ENCODE data around the gene PIGV. TPM values are rescaled to one million over a fixed set of nuclear protein-coding genes. Genes with fewer than 3 reads are reported as not detected.
"Not testable (repeated sequence)": the region's sequence is repeated elsewhere in the genome, so short reads cannot be mapped to it uniquely, and the experiment has no call there.

Gene PIGV
- total and polyA plus RNA-seq, 5 donors from 2014 or later: 8.3 to 13.2 (median 9.1) TPM

- H3K27me3 ChIP-seq (ENCODE audit: control insufficient read depth, insufficient read depth, low read length); H3K9me3 ChIP-seq (ENCODE audit: control insufficient read depth in 2 of 2, low read length in 2 of 2); H3K27ac ChIP-seq (ENCODE audit: insufficient read depth, low read length, poor library complexity, severe bottlenecking); H3K9me3 Mint-ChIP-seq; H3K4me3 ChIP-seq (ENCODE audit: low read depth, low read length); H3K27me3 Mint-ChIP-seq; ATAC-seq (ENCODE audit: low read depth in 2 of 2); DNase-seq: not testable (repeated sequence)
- Mint-ChIP-seq H3K4me1 (peaks cover 6 to 54% (median 34%) of the 10 kb centered on the region in 4 donors), H3K27ac (peak overlapping the region; percentile 46 to 89 (median 82)), H3K4me3 (peak overlapping the region in 1 of 4 donors; percentile 63), H3K36me3 (peaks cover 22% of the 10 kb centered on the region)
- peaks cover 47% of the 10 kb centered on the region for H3K36me3 ChIP-seq (ENCODE audit: control insufficient read depth, insufficient read depth, low read length)
- peaks cover 43% of the 10 kb centered on the region for H3K4me1 ChIP-seq (ENCODE audit: control insufficient read depth, insufficient read depth, low read length, poor library complexity, severe bottlenecking)
Measured at GRCh38 chr1:26837665-26838064, 49.9 kb downstream of the PIGV start.

- DNase-seq (peak; percentile 36 to 59 (median 49)), ATAC-seq (ENCODE audit: low read depth in 2 of 2) (peak; percentile 80 to 81)
- peaks cover 33% of the 10 kb centered on the region for H3K4me1 ChIP-seq (ENCODE audit: control insufficient read depth, insufficient read depth, low read length, poor library complexity, severe bottlenecking)
- no peaks in the 10 kb centered on the region for H3K27me3 ChIP-seq (ENCODE audit: control insufficient read depth, insufficient read depth, low read length)
- peaks cover 51% of the 10 kb centered on the region for H3K36me3 ChIP-seq (ENCODE audit: control insufficient read depth, insufficient read depth, low read length)
- Mint-ChIP-seq H3K36me3 (peaks cover 19% of the 10 kb centered on the region), H3K9me3 (no peaks in the 10 kb centered on the region), H3K4me3 (peak overlapping the region in 2 of 4 donors; percentile 31 to 67), H3K27me3 (no peaks in the 10 kb centered on the region), H3K27ac (peak overlapping the region; percentile 82 to 93 (median 89)), H3K4me1 (peaks cover 6 to 45% (median 25%) of the 10 kb centered on the region in 4 donors)
- peak overlapping the region; percentile 42 for H3K4me3 ChIP-seq (ENCODE audit: low read depth, low read length)
- H3K27ac ChIP-seq (ENCODE audit: insufficient read depth, low read length, poor library complexity, severe bottlenecking): peak overlapping the region; percentile 83
- H3K9me3 ChIP-seq (ENCODE audit: control insufficient read depth in 2 of 2, low read length in 2 of 2): no peaks in the 10 kb centered on the region
Measured at GRCh38 chr1:26838474-26839338, 51.0 kb downstream of the PIGV start.

- no peak for ATAC-seq (ENCODE audit: low read depth in 2 of 2)
- Mint-ChIP-seq H3K27ac (peak overlapping the region; percentile 82 to 93 (median 89)), H3K4me3 (no peak overlapping the region), H3K9me3 (no peaks in the 10 kb centered on the region), H3K36me3 (peaks cover 21% of the 10 kb centered on the region), H3K4me1 (peaks cover 6 to 40% (median 26%) of the 10 kb centered on the region in 4 donors), H3K27me3 (no peaks in the 10 kb centered on the region)
- Histone ChIP-seq H3K36me3 (ENCODE audit: control insufficient read depth, insufficient read depth, low read length) (peaks cover 51% of the 10 kb centered on the region), H3K4me1 (ENCODE audit: control insufficient read depth, insufficient read depth, low read length, poor library complexity, severe bottlenecking) (peaks cover 27% of the 10 kb centered on the region), H3K27me3 (ENCODE audit: control insufficient read depth, insufficient read depth, low read length) (no peaks in the 10 kb centered on the region), H3K4me3 (ENCODE audit: low read depth, low read length) (peak overlapping the region; percentile 13), H3K9me3 (ENCODE audit: control insufficient read depth in 2 of 2, low read length in 2 of 2) (no peaks in the 10 kb centered on the region), H3K27ac (ENCODE audit: insufficient read depth, low read length, poor library complexity, severe bottlenecking) (peak overlapping the region; percentile 83)
- no peak for DNase-seq
Measured at GRCh38 chr1:26839339-26839722, 51.6 kb downstream of the PIGV start.

GRCh38 chr1:26839779-26840178 is 52.0 kb downstream of the PIGV start:
- ATAC-seq (ENCODE audit: low read depth in 2 of 2): no peak
- Mint-ChIP-seq H3K4me1 (peaks cover 6 to 37% (median 25%) of the 10 kb centered on the region in 4 donors), H3K4me3 (no peak overlapping the region), H3K36me3 (peaks cover 21% of the 10 kb centered on the region), H3K9me3 (no peaks in the 10 kb centered on the region), H3K27me3 (no peaks in the 10 kb centered on the region), H3K27ac (peak overlapping the region in 1 of 3 donors; percentile 89)
- Histone ChIP-seq H3K4me3 (ENCODE audit: low read depth, low read length) (no peak overlapping the region), H3K4me1 (ENCODE audit: control insufficient read depth, insufficient read depth, low read length, poor library complexity, severe bottlenecking) (peaks cover 25% of the 10 kb centered on the region), H3K36me3 (ENCODE audit: control insufficient read depth, insufficient read depth, low read length) (peaks cover 47% of the 10 kb centered on the region), H3K27me3 (ENCODE audit: control insufficient read depth, insufficient read depth, low read length) (no peaks in the 10 kb centered on the region), H3K27ac (ENCODE audit: insufficient read depth, low read length, poor library complexity, severe bottlenecking) (peak overlapping the region; percentile 83), H3K9me3 (ENCODE audit: control insufficient read depth in 2 of 2, low read length in 2 of 2) (no peaks in the 10 kb centered on the region)
- no peak for DNase-seq

- no peaks in the 10 kb centered on the region for H3K9me3 Mint-ChIP-seq
- H3K36me3 ChIP-seq (ENCODE audit: control insufficient read depth, insufficient read depth, low read length): peaks cover 56% of the 10 kb centered on the region
- H3K36me3 Mint-ChIP-seq: peaks cover 13% of the 10 kb centered on the region
Measured at GRCh38 chr1:26844424-26845196, 56.9 kb downstream of the PIGV start.

GRCh38 chr1:26847826-26848225 is 60.1 kb downstream of the PIGV start:
- not testable (repeated sequence) for H3K9me3 ChIP-seq (ENCODE audit: control insufficient read depth in 2 of 2, low read length in 2 of 2); H3K27me3 ChIP-seq (ENCODE audit: control insufficient read depth, insufficient read depth, low read length); H3K4me3 Mint-ChIP-seq; ATAC-seq (ENCODE audit: low read depth in 2 of 2); H3K27me3 Mint-ChIP-seq; H3K27ac ChIP-seq (ENCODE audit: insufficient read depth, low read length, poor library complexity, severe bottlenecking); H3K4me3 ChIP-seq (ENCODE audit: low read depth, low read length); H3K9me3 Mint-ChIP-seq; DNase-seq; H3K4me1 ChIP-seq (ENCODE audit: control insufficient read depth, insufficient read depth, low read length, poor library complexity, severe bottlenecking)
- H3K4me1 Mint-ChIP-seq: peaks cover 0 to 14% (median 7%) of the 10 kb centered on the region in 4 donors
- H3K36me3 ChIP-seq (ENCODE audit: control insufficient read depth, insufficient read depth, low read length): peaks cover 64% of the 10 kb centered on the region
- peaks cover 36% of the 10 kb centered on the region for H3K36me3 Mint-ChIP-seq
- H3K27ac Mint-ChIP-seq: peak overlapping the region in 1 of 3 donors; percentile 84

More at GRCh38 chr1:26844424-26845196, 56.9 kb downstream of the PIGV start:
- Histone ChIP-seq H3K27ac (ENCODE audit: insufficient read depth, low read length, poor library complexity, severe bottlenecking) (no peak overlapping the region), H3K27me3 (ENCODE audit: control insufficient read depth, insufficient read depth, low read length) (no peaks in the 10 kb centered on the region), H3K4me3 (ENCODE audit: low read depth, low read length) (no peak overlapping the region), H3K4me1 (ENCODE audit: control insufficient read depth, insufficient read depth, low read length, poor library complexity, severe bottlenecking) (peaks cover 7% of the 10 kb centered on the region), H3K9me3 (ENCODE audit: control insufficient read depth in 2 of 2, low read length in 2 of 2) (no peaks in the 10 kb centered on the region)
- no peak overlapping the region for H3K4me3 Mint-ChIP-seq
- H3K4me1 Mint-ChIP-seq: peaks cover 0 to 15% (median 6%) of the 10 kb centered on the region in 4 donors
- ATAC-seq (ENCODE audit: low read depth in 2 of 2) (no peak), DNase-seq (no peak)
- peak overlapping the region in 2 of 3 donors; percentile 55 to 58 for H3K27ac Mint-ChIP-seq
- H3K27me3 Mint-ChIP-seq: no peaks in the 10 kb centered on the region
